Mesothelial cell of epicardium (in vitro differentiated cells): Measurements from ENCODE around the gene PDE7B. TPM values are rescaled to one million over a fixed set of nuclear protein-coding genes. Genes with fewer than 3 reads are reported as not detected.

Experiments used
- DNase-seq, 2 experiments: peaks; one replicate each; pipeline ENCODE4 v3.0.0; 2021; ENCODE audit warnings: low spot score in 2 of 2; ENCODE audit not compliant: unreplicated experiment in 2 of 2
- H3K27ac Mint-ChIP-seq: 2 replicates; pipeline ENCODE4 v1.8.0; 2021; ENCODE audit warnings: mixed read lengths
- H3K27me3 Mint-ChIP-seq: 2 replicates; pipeline ENCODE4 v1.8.0; 2021; ENCODE audit warnings: low read depth, mixed read lengths
- H3K36me3 Mint-ChIP-seq: 2 replicates; pipeline ENCODE4 v1.8.0; 2021; ENCODE audit warnings: mixed read lengths
- H3K4me1 Mint-ChIP-seq: 2 replicates; pipeline ENCODE4 v1.8.0; 2021; ENCODE audit warnings: mixed read lengths
- H3K4me3 Mint-ChIP-seq: 2 replicates; pipeline ENCODE4 v1.8.0; 2021; ENCODE audit warnings: mild to moderate bottlenecking, moderate library complexity, mixed read lengths
- H3K9me3 Mint-ChIP-seq: 2 replicates; pipeline ENCODE4 v1.8.0; 2021; ENCODE audit warnings: mixed read lengths
- CTCF ChIP-seq: fragments of 200-600 bp; sonication (generic); IDR thresholded peaks from one replicate; pipeline ENCODE4 v1.5.0; 2021; ENCODE audit warnings: antibody characterized with exemption; ENCODE audit not compliant: unreplicated experiment
- total RNA-seq: library from RNA; stranded (reverse); gene quantifications from 3 replicates; pipeline ENCODE4 v1.2.1, GENCODE V29; 2021

The PDE7B gene
- total RNA-seq, 1 donor from 2014 or later, result 18.2 TPM

GRCh38 chr6:135906972-135907465 lies 55.5 kb downstream of the PDE7B start:
- Mint-ChIP-seq H3K4me3 (no peak overlapping the region), H3K27me3 (no peaks in the 10 kb centered on the region), H3K4me1 (peaks cover 25% of the 10 kb centered on the region), H3K27ac (peak overlapping the region; percentile 41), H3K36me3 (peaks cover 2% of the 10 kb centered on the region), H3K9me3 (no peaks in the 10 kb centered on the region)
- no peak for TF ChIP-seq CTCF
- DNase-seq, result no peak

GRCh38 chr6:135909737-135910387 lies 58.4 kb downstream of the PDE7B start:
- peaks cover 15% of the 10 kb centered on the region for H3K4me1 Mint-ChIP-seq
- no peak overlapping the region for H3K4me3 Mint-ChIP-seq
- DNase-seq, result no peak
- peaks cover 2% of the 10 kb centered on the region for H3K36me3 Mint-ChIP-seq
- H3K9me3 Mint-ChIP-seq, result no peaks in the 10 kb centered on the region
- H3K27me3 Mint-ChIP-seq, result no peaks in the 10 kb centered on the region
- no peak for TF ChIP-seq CTCF
- no peak overlapping the region for H3K27ac Mint-ChIP-seq

- H3K36me3 Mint-ChIP-seq, result peaks cover 2% of the 10 kb centered on the region
- DNase-seq, result no peak
- no peak overlapping the region for H3K4me3 Mint-ChIP-seq
- peaks cover 15% of the 10 kb centered on the region for H3K4me1 Mint-ChIP-seq
- TF ChIP-seq CTCF, result no peak
- no peak overlapping the region for H3K27ac Mint-ChIP-seq
- no peaks in the 10 kb centered on the region for H3K27me3 Mint-ChIP-seq
- H3K9me3 Mint-ChIP-seq, result peaks cover 8% of the 10 kb centered on the region
Measured at GRCh38 chr6:135910790-135911618, 59.5 kb downstream of the PDE7B start.

- Mint-ChIP-seq H3K36me3 (peaks cover 7% of the 10 kb centered on the region), H3K27ac (no peak overlapping the region), H3K4me1 (peaks cover 8% of the 10 kb centered on the region), H3K4me3 (no peak overlapping the region), H3K9me3 (peaks cover 16% of the 10 kb centered on the region), H3K27me3 (no peaks in the 10 kb centered on the region)
- DNase-seq, result no peak
- TF ChIP-seq CTCF, result no peak
Measured at GRCh38 chr6:135913785-135914184, 62.3 kb downstream of the PDE7B start.

- peaks cover 16% of the 10 kb centered on the region for H3K9me3 Mint-ChIP-seq
- no peak overlapping the region for H3K27ac Mint-ChIP-seq
- no peak for TF ChIP-seq CTCF
- no peak overlapping the region for H3K4me3 Mint-ChIP-seq
- no peak for DNase-seq
- H3K4me1 Mint-ChIP-seq, result peaks cover 14% of the 10 kb centered on the region
- peaks cover 5% of the 10 kb centered on the region for H3K36me3 Mint-ChIP-seq
- H3K27me3 Mint-ChIP-seq, result no peaks in the 10 kb centered on the region
Measured at GRCh38 chr6:135919026-135919425, 67.5 kb downstream of the PDE7B start.
